GM21723 (cell line): ENCODE results near the gene KRCC1.

Experiments used
- ATAC-seq: cut with Tn5 transposase; IDR thresholded peaks from one replicate; pipeline ENCODE4 v1.9.1; 2021; ENCODE audit warnings: mild to moderate bottlenecking, moderate library complexity; ENCODE audit not compliant: unreplicated experiment

Gene KRCC1

GRCh38 chr2:88078643-88079172, 23.1 kb upstream of the KRCC1 start:
- no peak for ATAC-seq

GRCh38 chr2:88077080-88077479, 21.5 kb upstream of the KRCC1 start:
- ATAC-seq, result no peak

- ATAC-seq, result no peak
These were observed 19.3 kb upstream of the KRCC1 start for GRCh38 chr2:88074854-88075292.

- ATAC-seq, result no peak
These were observed 18.6 kb upstream of the KRCC1 start for GRCh38 chr2:88074150-88074549.

- no peak for ATAC-seq
These were observed 15.8 kb upstream of the KRCC1 start for GRCh38 chr2:88071365-88071764.

- ATAC-seq, result no peak
These were observed 14.5 kb upstream of the KRCC1 start for GRCh38 chr2:88070055-88070454.

- no peak for ATAC-seq
These were observed 13.5 kb upstream of the KRCC1 start for GRCh38 chr2:88069117-88069516.

- ATAC-seq, result no peak
These were observed 12.5 kb upstream of the KRCC1 start for GRCh38 chr2:88068044-88068443.

- ATAC-seq, result no peak
These were observed 12.0 kb upstream of the KRCC1 start, which contains the start of gene SMYD1 for GRCh38 chr2:88067598-88067997. TSS of gene SMYD1 (plus strand) at chr2:88067825. CDS start at chr2:88067865, 40 bp downstream.

GRCh38 chr2:88067189-88067588, 11.6 kb upstream of the KRCC1 start:
- ATAC-seq, result no peak

- no peak for ATAC-seq
These were observed 11.0 kb upstream of the KRCC1 start for GRCh38 chr2:88066543-88066942.

- no peak for ATAC-seq
These were observed 5.7 kb upstream of the KRCC1 start for GRCh38 chr2:88061295-88061694.

GRCh38 chr2:88060907-88061275, 5.3 kb upstream of the KRCC1 start:
- no peak for ATAC-seq

- peak; percentile 46 for ATAC-seq
These were observed 4.7 kb upstream of the KRCC1 start for GRCh38 chr2:88059979-88060906.

GRCh38 chr2:88058191-88058590, 2.6 kb upstream of the KRCC1 start:
- ATAC-seq, result no peak

GRCh38 chr2:88057437-88057844, 1.9 kb upstream of the KRCC1 start:
- ATAC-seq, result no peak

- no peak for ATAC-seq
These were observed 707 bp downstream of the KRCC1 start for GRCh38 chr2:88054782-88055370.

GRCh38 chr2:88053934-88054781, 1.4 kb downstream of the KRCC1 start:
- ATAC-seq, result no peak

GRCh38 chr2:88053296-88053695, 2.3 kb downstream of the KRCC1 start:
- no peak for ATAC-seq

- ATAC-seq, result no peak
These were observed 3.8 kb downstream of the KRCC1 start for GRCh38 chr2:88051792-88052191.

- no peak for ATAC-seq
These were observed 6.0 kb downstream of the KRCC1 start for GRCh38 chr2:88049622-88050021.
